SK-N-SH (cell line): Measurements from ENCODE around the gene DMAP1. TPM values are rescaled to one million over a fixed set of nuclear protein-coding genes. Genes with fewer than 3 reads are reported as not detected.

ENCODE experiments used
- CTCF ChIA-PET: fragments of 300-600, 350-600 bp; formaldehyde crosslinking; extraction: SDS; loops from one replicate; lab custom pipeline; 2021; lab: Yijun Ruan, JAX
- POLR2A ChIA-PET: fragments of 350-600 bp; sonication (Branson Sonifier 250); formaldehyde crosslinking; extraction: SDS; loops from one replicate; lab custom pipeline; 2020; ENCODE audit warnings: antibody characterized with exemption, inconsistent platforms; lab: Yijun Ruan, JAX
- DNase-seq: peaks from one replicate; pipeline ENCODE4 v3.0.0; 2012
- H2AFZ ChIP-seq: fragments of 200-600 bp; sonication (generic); 2 replicates; pipeline ENCODE4 v1.8.1; 2016; ENCODE audit warnings: antibody characterized with exemption, mild to moderate bottlenecking, low read depth
- H3F3A ChIP-seq: fragments of 200-600 bp; sonication (generic); replicated peaks from 2 replicates; pipeline ENCODE3; 2016; ENCODE audit warnings: antibody characterized with exemption, mild to moderate bottlenecking; ENCODE audit not compliant: insufficient read depth
- H3K27ac ChIP-seq, 2 experiments: fragments of 200-500 bp in 1 of 2; fragments of 200-600 bp in 1 of 2; sonication (Bioruptor generic) in 1 of 2; sonication (generic), shearing (Covaris generic) in 1 of 2; 2 replicates each; pipeline versions ENCODE4 v1.5.1 to v1.6.1; 2014 to 2016; ENCODE audit warnings: low read depth in 2 of 2, inconsistent platforms in 1 of 2, low read length in 1 of 2, mild to moderate bottlenecking in 1 of 2, mixed read lengths in 1 of 2
- H3K27me3 ChIP-seq: fragments of 200-600 bp; sonication (generic), shearing (Covaris generic); 2 replicates; pipeline ENCODE4 v1.6.1; 2016; ENCODE audit warnings: mixed run types; ENCODE audit not compliant: insufficient read depth
- H3K36me3 ChIP-seq, 2 experiments: fragments of 200-500 bp in 1 of 2; fragments of 200-600 bp in 1 of 2; sonication (Bioruptor generic) in 1 of 2; sonication (generic) in 1 of 2; replicated peaks in 1 of 2; 2 replicates each; pipeline versions ENCODE3 to v1.5.1; 2014 to 2016; ENCODE audit warnings: low read length in 1 of 2, mild to moderate bottlenecking in 1 of 2; ENCODE audit not compliant: insufficient read depth in 2 of 2, control insufficient read depth in 1 of 2
- H3K4me1 ChIP-seq, 2 experiments: fragments of 200-500 bp in 1 of 2; fragments of 200-600 bp in 1 of 2; sonication (Bioruptor generic) in 1 of 2; sonication (generic), shearing (Covaris generic) in 1 of 2; 2 replicates each; pipeline versions ENCODE4 v1.5.1 to v1.6.1; 2014 to 2016; ENCODE audit warnings: low read depth in 1 of 2, low read length in 1 of 2, mixed run types in 1 of 2; ENCODE audit not compliant: insufficient read depth in 2 of 2, control insufficient read depth in 1 of 2
- H3K4me2 ChIP-seq: fragments of 200-600 bp; sonication (generic), shearing (Covaris generic); 2 replicates; pipeline ENCODE4 v1.6.1; 2017; ENCODE audit warnings: mixed run types
- H3K4me3 ChIP-seq, 2 experiments: fragments of 200-500 bp in 1 of 2; fragments of 200-600 bp in 1 of 2; sonication (Bioruptor generic) in 1 of 2; sonication (generic), shearing (Covaris generic) in 1 of 2; 2 replicates each; pipeline versions ENCODE4 v1.5.1 to v1.8.1; 2014 to 2016; ENCODE audit warnings: low read depth in 2 of 2, inconsistent platforms in 1 of 2, low read length in 1 of 2, mild to moderate bottlenecking in 1 of 2, mixed read lengths in 1 of 2, moderate library complexity in 1 of 2
- H3K79me2 ChIP-seq: fragments of 200-600 bp; sonication (generic); 2 replicates; pipeline ENCODE4 v1.8.1; 2017; ENCODE audit warnings: mild to moderate bottlenecking; ENCODE audit not compliant: insufficient read depth
- H3K9ac ChIP-seq: fragments of 200-600 bp; sonication (generic); 2 replicates; pipeline ENCODE4 v1.6.1; 2017; ENCODE audit warnings: mixed run types
- H3K9me2 ChIP-seq: fragments of 200-600 bp; sonication (generic); 2 replicates; pipeline ENCODE4 v1.6.1; 2017; ENCODE audit warnings: mixed run types
- H3K9me3 ChIP-seq: fragments of 200-600 bp; sonication (generic); 2 replicates; pipeline ENCODE4 v1.6.1; 2017; ENCODE audit warnings: mixed run types, mild to moderate bottlenecking, moderate library complexity
- H4K20me1 ChIP-seq: fragments of 200-600 bp; sonication (generic); 2 replicates; pipeline ENCODE4 v1.6.1; 2017; ENCODE audit warnings: mild to moderate bottlenecking, mixed run types; ENCODE audit not compliant: insufficient read depth
- CHD2 ChIP-seq: fragments of 150-350 bp; IDR thresholded peaks from 2 replicates; pipeline ENCODE4 v1.6.1; 2018; ENCODE audit warnings: low read length; ENCODE audit not compliant: partially characterized antibody
- EP300 ChIP-seq, 2 experiments: IDR thresholded peaks; 2 replicates each; pipeline versions ENCODE4 v1.4.0 to v1.6.1; 2012; ENCODE audit warnings: borderline replicate concordance in 1 of 2, low read depth in 1 of 2, low read length in 1 of 2
- FOXJ3 ChIP-seq: sonication (generic); formaldehyde crosslinking; IDR thresholded peaks from 2 replicates; pipeline ENCODE4 v1.5.1; 2020; ENCODE audit warnings: mild to moderate bottlenecking, missing genetic modification reagents
- FOXM1 ChIP-seq: IDR thresholded peaks from 2 replicates; pipeline ENCODE4 v1.4.0; 2012; ENCODE audit warnings: low read depth, mild to moderate bottlenecking
- IRF3 ChIP-seq: fragments of 150-350 bp; IDR thresholded peaks from 2 replicates; pipeline ENCODE4 v1.6.1; 2016; ENCODE audit warnings: mild to moderate bottlenecking, low read depth, low read length
- JUND ChIP-seq: IDR thresholded peaks from 2 replicates; pipeline ENCODE4 v1.4.0; 2012
- MAX ChIP-seq: IDR thresholded peaks from 2 replicates; pipeline ENCODE4 v1.4.0; 2012; ENCODE audit warnings: low read depth
- MXI1 ChIP-seq: IDR thresholded peaks from 2 replicates; pipeline ENCODE4 v1.6.1; 2012; ENCODE audit warnings: mild to moderate bottlenecking, low read depth, low read length, improper control_type of control experiment
- NRF1 ChIP-seq: IDR thresholded peaks from 2 replicates; pipeline ENCODE4 v1.6.1; 2012; ENCODE audit warnings: low read depth, mild to moderate bottlenecking, low read length
- RCOR1 ChIP-seq: fragments of 150-350 bp; IDR thresholded peaks from 2 replicates; pipeline ENCODE4 v1.6.1; 2017; ENCODE audit warnings: antibody characterized with exemption, low read length
- RXRA ChIP-seq: IDR thresholded peaks from 2 replicates; pipeline ENCODE4 v1.4.0; 2012; ENCODE audit warnings: low read depth, mild to moderate bottlenecking, borderline replicate concordance
- SIN3A ChIP-seq: IDR thresholded peaks from 2 replicates; pipeline ENCODE4 v1.6.1; 2012; ENCODE audit warnings: low read depth, mild to moderate bottlenecking, low read length, moderate library complexity, borderline replicate concordance
- TAF1 ChIP-seq: IDR thresholded peaks from 2 replicates; pipeline ENCODE4 v1.6.1; 2012; ENCODE audit warnings: low read depth, mild to moderate bottlenecking, low read length, moderate library complexity, borderline replicate concordance
- USF1 ChIP-seq: IDR thresholded peaks from 2 replicates; pipeline ENCODE4 v1.4.0; 2012; ENCODE audit warnings: low read depth, borderline replicate concordance
- ZBTB33 ChIP-seq: IDR thresholded peaks from 2 replicates; pipeline ENCODE4 v1.4.0; 2012; ENCODE audit warnings: low read depth, borderline replicate concordance
- WGBS: methylation state at CpG from one replicate; pipeline ENCODE4 v1.1.6; 2017; ENCODE audit warnings: low lambda C conversion rate; 5-methylcytosine and 5-hydroxymethylcytosine counted together
- polyA plus RNA-seq, 3 experiments: library from polyadenylated mRNA; depleted of rRNA; stranded (reverse); fragments of >200 nt; gene quantifications; 2 replicates each; pipeline ENCODE4 v1.2.3, GENCODE V29; 2012

DMAP1 gene
- polyA plus RNA-seq, 1 of the 3 experiments (the other 2 are of a cell fraction), result 59.6 TPM

GRCh38 chr1:44225761-44226160 is 12.5 kb downstream of the DMAP1 start:
- H3K9me3 ChIP-seq, result no peaks in the 10 kb centered on the region
- no peaks in the 10 kb centered on the region for H3F3A ChIP-seq
- no peak overlapping the region for H3K4me2 ChIP-seq
- TF ChIP-seq NRF1, result no peak
- TF ChIP-seq MXI1, result no peak
- TF ChIP-seq ZBTB33, result no peak
- no peak for TF ChIP-seq CHD2
- TF ChIP-seq MAX, result no peak
- H3K27me3 ChIP-seq, result no peaks in the 10 kb centered on the region
- POLR2A ChIA-PET, result no interaction called here
- no peak overlapping the region for H3K9ac ChIP-seq
- H3K27ac ChIP-seq, result no peak overlapping the region
- H2AFZ ChIP-seq, result no peak overlapping the region
- no peak overlapping the region for H3K4me3 ChIP-seq
- H3K4me1 ChIP-seq, result no peaks in the 10 kb centered on the region
- DNase-seq, result no peak
- WGBS, result 100% methylated on average over 2 of the region's 2 CpGs
- H3K36me3 ChIP-seq, result peaks cover 0 to 23% of the 10 kb centered on the region in 2 experiments
- H3K9me2 ChIP-seq, result no peaks in the 10 kb centered on the region
- no peaks in the 10 kb centered on the region for H4K20me1 ChIP-seq
- CTCF ChIA-PET, result interaction anchor here (3.4 to 5.1 kb wide), 2 partner anchors 8 to 369 kb away, joined by 11 to 45 read pairs; no protein-coding TSS in a partner anchor
- H3K79me2 ChIP-seq, result no peaks in the 10 kb centered on the region

GRCh38 chr1:44227211-44227610 is 13.9 kb downstream of the DMAP1 start:
- TF ChIP-seq FOXM1 (no peak), FOXJ3 (CRISPR knock-in tag) (no peak), SIN3A (no peak), CHD2 (no peak), USF1 (no peak), RCOR1 (no peak), ZBTB33 (no peak), TAF1 (no peak), MXI1 (no peak), RXRA (no peak), EP300 (IDR thresholded peaks at IDR 0.05; ENCODE audit: borderline replicate concordance in 1 of 2, low read depth in 1 of 2, low read length in 1 of 2) (no peak), JUND (no peak), IRF3 (no peak)
- Histone ChIP-seq H3K9me3 (no peaks in the 10 kb centered on the region), H3K9me2 (no peaks in the 10 kb centered on the region), H3K36me3 (peaks cover 0 to 18% of the 10 kb centered on the region in 2 experiments), H2AFZ (no peak overlapping the region), H3K79me2 (no peaks in the 10 kb centered on the region), H3F3A (no peaks in the 10 kb centered on the region), H4K20me1 (no peaks in the 10 kb centered on the region), H3K9ac (no peak overlapping the region), H3K4me2 (no peak overlapping the region), H3K27me3 (no peaks in the 10 kb centered on the region), H3K27ac (no peak overlapping the region), H3K4me1 (no peaks in the 10 kb centered on the region), H3K4me3 (no peak overlapping the region)
- ChIA-PET CTCF (interaction anchor here (1.0 to 5.1 kb wide), 4 partner anchors 9 to 368 kb away, joined by 3 to 45 read pairs (median 4); no protein-coding TSS in a partner anchor), POLR2A (no interaction called here)
- 100% methylated on average over 1 of the region's 1 CpG for WGBS
- peak; percentile 3 for DNase-seq
